GM12872 (cell line): ENCODE measurements around the gene ALDH3B2.

Experiments used
- CTCF ChIP-seq: IDR thresholded peaks from 3 replicates; pipeline ENCODE4 v1.5.1; 2011; ENCODE audit warnings: low read depth, mild to moderate bottlenecking, low read length, moderate library complexity; ENCODE audit not compliant: insufficient read depth

The ALDH3B2 gene

GRCh38 chr11:67646535-67647336 is 27.7 kb downstream of the ALDH3B2 start:
- peak; percentile 31; the same call in 1 of the 3 replicates for TF ChIP-seq CTCF

GRCh38 chr11:67645521-67646461 is 28.6 kb downstream of the ALDH3B2 start:
- TF ChIP-seq CTCF: peak; percentile 36; the same call in 2 of the 3 replicates

- TF ChIP-seq CTCF: no peak
These were observed 29.7 kb downstream of the ALDH3B2 start for GRCh38 chr11:67644472-67645418.

GRCh38 chr11:67644042-67644441 is 30.4 kb downstream of the ALDH3B2 start:
- peak; percentile 63 for TF ChIP-seq CTCF

GRCh38 chr11:67642173-67643120 is 32.0 kb downstream of the ALDH3B2 start:
- no peak for TF ChIP-seq CTCF

GRCh38 chr11:67641338-67642172 is 32.9 kb downstream of the ALDH3B2 start:
- no peak for TF ChIP-seq CTCF
